ENCODE results near the gene RHAG.

- TF ChIP-seq, protein P1, sequence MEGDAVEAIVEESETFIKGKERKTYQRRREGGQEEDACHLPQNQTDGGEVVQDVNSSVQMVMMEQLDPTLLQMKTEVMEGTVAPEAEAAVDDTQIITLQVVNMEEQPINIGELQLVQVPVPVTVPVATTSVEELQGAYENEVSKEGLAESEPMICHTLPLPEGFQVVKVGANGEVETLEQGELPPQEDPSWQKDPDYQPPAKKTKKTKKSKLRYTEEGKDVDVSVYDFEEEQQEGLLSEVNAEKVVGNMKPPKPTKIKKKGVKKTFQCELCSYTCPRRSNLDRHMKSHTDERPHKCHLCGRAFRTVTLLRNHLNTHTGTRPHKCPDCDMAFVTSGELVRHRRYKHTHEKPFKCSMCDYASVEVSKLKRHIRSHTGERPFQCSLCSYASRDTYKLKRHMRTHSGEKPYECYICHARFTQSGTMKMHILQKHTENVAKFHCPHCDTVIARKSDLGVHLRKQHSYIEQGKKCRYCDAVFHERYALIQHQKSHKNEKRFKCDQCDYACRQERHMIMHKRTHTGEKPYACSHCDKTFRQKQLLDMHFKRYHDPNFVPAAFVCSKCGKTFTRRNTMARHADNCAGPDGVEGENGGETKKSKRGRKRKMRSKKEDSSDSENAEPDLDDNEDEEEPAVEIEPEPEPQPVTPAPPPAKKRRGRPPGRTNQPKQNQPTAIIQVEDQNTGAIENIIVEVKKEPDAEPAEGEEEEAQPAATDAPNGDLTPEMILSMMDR (conservative IDR thresholded peaks at IDR 0.05 in 1 of 2, IDR thresholded peaks at IDR 0.05 in 1 of 2; ENCODE audit: low read depth in 1 of 2, low read length in 2 of 2): no peak
- no peak for TF ChIP-seq EZH2 (IDR thresholded peaks at IDR 0.05; ENCODE audit: low read length, missing control alignments)
Observed at GRCh38 chr6:49635978-49636712, 494 bp downstream of the RHAG start.

Measured in fibroblast of lung (primary cell).